Fibroblast of lung (primary cell): Measurements from ENCODE around the gene TSTD2. TPM values are rescaled to one million over a fixed set of nuclear protein-coding genes. Genes with fewer than 3 reads are reported as not detected.

Experiments
- DNase-seq, 2 donors: peaks; one replicate each; pipeline versions ENCODE4 v3.0.0 to v3.0.0-alpha.2; 2010; ENCODE audit warnings: low read depth in 2 of 2
- H2AFZ ChIP-seq: 2 replicates; pipeline ENCODE4 v1.5.1; 2012; ENCODE audit warnings: low read length, control low read depth, inconsistent platforms
- H3K27ac ChIP-seq: 2 replicates; pipeline ENCODE4 v1.5.1; 2011; ENCODE audit warnings: low read length, control low read depth; ENCODE audit not compliant: insufficient read depth
- H3K27me3 ChIP-seq: 2 replicates; pipeline ENCODE4 v1.5.1; 2011; ENCODE audit warnings: mild to moderate bottlenecking, low read length; ENCODE audit not compliant: control insufficient read depth, insufficient read depth
- H3K36me3 ChIP-seq: 2 replicates; pipeline ENCODE4 v1.5.1; 2011; ENCODE audit warnings: low read length; ENCODE audit not compliant: control insufficient read depth, insufficient read depth
- H3K4me1 ChIP-seq: 2 replicates; pipeline ENCODE4 v1.5.1; 2011; ENCODE audit warnings: low read length; ENCODE audit not compliant: control insufficient read depth, insufficient read depth; ENCODE audit errors: extremely low read depth
- H3K4me2 ChIP-seq: 2 replicates; pipeline ENCODE4 v1.5.1; 2011; ENCODE audit warnings: low read length, control low read depth; ENCODE audit not compliant: insufficient read depth; ENCODE audit errors: extremely low read depth
- H3K4me3 ChIP-seq, 4 experiments: fragments of 200-600 bp in 1 of 4; sonication (generic) in 1 of 4; replicated peaks in 1 of 4; 2 replicates each; pipeline ENCODE4 v1.5.1; 2011 to 2016; ENCODE audit warnings: low read length in 4 of 4, low read depth in 3 of 4, mild to moderate bottlenecking in 3 of 4, control low read depth in 2 of 4, inconsistent platforms in 1 of 4, mixed read lengths in 1 of 4; ENCODE audit not compliant: insufficient read depth in 1 of 4; ENCODE audit errors: control extremely low read depth in 1 of 4
- H3K79me2 ChIP-seq: 2 replicates; pipeline ENCODE4 v1.5.1; 2012; ENCODE audit warnings: mild to moderate bottlenecking, low read length, inconsistent platforms; ENCODE audit not compliant: control insufficient read depth, insufficient read depth
- H3K9ac ChIP-seq: 2 replicates; pipeline ENCODE4 v1.5.1; 2011; ENCODE audit warnings: mild to moderate bottlenecking, low read length, control low read depth; ENCODE audit not compliant: insufficient read depth
- H3K9me3 ChIP-seq: 2 replicates; pipeline ENCODE4 v1.5.1; 2012; ENCODE audit warnings: low read depth, low read length; ENCODE audit not compliant: control insufficient read depth, insufficient read depth
- H4K20me1 ChIP-seq: 2 replicates; pipeline ENCODE4 v1.5.1; 2011; ENCODE audit warnings: low read length; ENCODE audit not compliant: control insufficient read depth, insufficient read depth; ENCODE audit errors: extremely low read depth
- EZH2 ChIP-seq: IDR thresholded peaks from 2 replicates; pipeline ENCODE4 v1.5.1; 2012; ENCODE audit warnings: low read length, control low read depth, mild to moderate bottlenecking; ENCODE audit errors: missing control alignments
- polyA plus RNA-seq, 2 donors: library from polyadenylated mRNA; depleted of rRNA in 1 of 2; stranded (reverse) in 1 of 2; unstranded in 1 of 2; fragments of >200 nt; gene quantifications; 2 replicates each; pipeline ENCODE4 v1.2.1, GENCODE V29; 2011 to 2012; ENCODE audit warnings: missing spikeins in 1 of 2
- total RNA-seq: library from RNA; depleted of rRNA; stranded (reverse); fragments of >200 nt; gene quantifications from 2 replicates; pipeline ENCODE4 v1.2.1, GENCODE V29; 2014
- TF ChIP-seq, protein P1 (sequence below), 2 donors: IDR thresholded peaks in 1 of 2; conservative IDR thresholded peaks in 1 of 2; 1 replicate in 1 of 2; 2 replicates in 1 of 2; pipeline ENCODE4 v1.5.1; 2011 to 2012; ENCODE audit warnings: low read length in 2 of 2, control low read depth in 1 of 2, inconsistent platforms in 1 of 2, low read depth in 1 of 2, mild to moderate bottlenecking in 1 of 2

TSTD2 gene
- total and polyA plus RNA-seq, 2 donors (not counting 1 experiment from before 2014, with no cell fraction given) = 15.9 to 20.1 TPM

DNA sequence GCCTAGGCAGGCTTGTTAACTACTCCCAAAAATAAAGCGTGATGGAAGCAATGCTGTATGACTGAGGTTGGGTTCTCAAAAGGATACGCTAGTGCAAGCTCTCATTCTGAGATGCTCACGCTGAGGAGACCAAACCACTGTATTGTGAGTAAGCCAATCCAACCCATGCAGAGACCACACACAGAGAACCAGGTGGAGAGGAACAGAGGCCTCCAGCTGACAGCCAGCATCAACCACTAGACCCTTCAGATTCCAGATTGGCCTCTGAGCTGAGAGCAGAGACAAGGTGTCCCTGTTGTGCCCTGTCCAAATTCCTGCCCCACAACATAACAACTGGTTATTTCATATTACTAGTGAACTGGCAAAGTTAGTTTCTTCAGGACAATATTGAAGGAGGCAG is 4.5 kb downstream of the TSTD2 start:
- Histone ChIP-seq H3K9me3 (no peaks in the 10 kb centered on the region), H3K9ac (no peak overlapping the region), H3K4me3 (no peak overlapping the region), H3K36me3 (no peaks in the 10 kb centered on the region), H3K27ac (no peak overlapping the region), H3K79me2 (peaks cover 29% of the 10 kb centered on the region), H3K27me3 (no peaks in the 10 kb centered on the region), H4K20me1 (no peaks in the 10 kb centered on the region), H3K4me1 (peaks cover 6% of the 10 kb centered on the region), H2AFZ (no peak overlapping the region), H3K4me2 (no peak overlapping the region)
- TF ChIP-seq, protein P1, sequence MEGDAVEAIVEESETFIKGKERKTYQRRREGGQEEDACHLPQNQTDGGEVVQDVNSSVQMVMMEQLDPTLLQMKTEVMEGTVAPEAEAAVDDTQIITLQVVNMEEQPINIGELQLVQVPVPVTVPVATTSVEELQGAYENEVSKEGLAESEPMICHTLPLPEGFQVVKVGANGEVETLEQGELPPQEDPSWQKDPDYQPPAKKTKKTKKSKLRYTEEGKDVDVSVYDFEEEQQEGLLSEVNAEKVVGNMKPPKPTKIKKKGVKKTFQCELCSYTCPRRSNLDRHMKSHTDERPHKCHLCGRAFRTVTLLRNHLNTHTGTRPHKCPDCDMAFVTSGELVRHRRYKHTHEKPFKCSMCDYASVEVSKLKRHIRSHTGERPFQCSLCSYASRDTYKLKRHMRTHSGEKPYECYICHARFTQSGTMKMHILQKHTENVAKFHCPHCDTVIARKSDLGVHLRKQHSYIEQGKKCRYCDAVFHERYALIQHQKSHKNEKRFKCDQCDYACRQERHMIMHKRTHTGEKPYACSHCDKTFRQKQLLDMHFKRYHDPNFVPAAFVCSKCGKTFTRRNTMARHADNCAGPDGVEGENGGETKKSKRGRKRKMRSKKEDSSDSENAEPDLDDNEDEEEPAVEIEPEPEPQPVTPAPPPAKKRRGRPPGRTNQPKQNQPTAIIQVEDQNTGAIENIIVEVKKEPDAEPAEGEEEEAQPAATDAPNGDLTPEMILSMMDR (conservative IDR thresholded peaks at IDR 0.05 in 1 of 2, IDR thresholded peaks at IDR 0.05 in 1 of 2; ENCODE audit: low read depth in 1 of 2, low read length in 2 of 2) = no peak
- no peak for TF ChIP-seq EZH2
- DNase-seq = no peak

DNA sequence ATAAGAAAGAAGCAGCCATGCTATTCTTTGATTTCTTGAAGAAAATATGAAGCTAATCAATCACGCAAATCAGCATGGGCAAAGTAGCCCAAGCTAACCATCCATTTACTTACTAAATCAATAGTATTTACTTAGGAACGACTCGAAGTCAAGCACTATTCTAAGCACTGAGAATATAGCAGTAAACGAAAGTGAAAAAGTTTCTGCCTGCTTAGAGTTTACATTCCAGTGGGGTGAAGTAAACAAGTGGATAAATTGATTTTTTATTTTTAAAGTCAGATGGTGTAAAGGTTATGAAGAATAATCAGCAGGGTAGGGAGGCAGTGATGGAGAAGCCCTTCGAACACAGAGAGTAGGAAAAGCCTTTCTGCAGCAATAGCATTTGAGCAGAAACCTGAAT is 5.5 kb downstream of the TSTD2 start:
- Histone ChIP-seq H3K4me3 (peak overlapping the region in 2 of 4 experiments; percentile 0 to 45), H3K27ac (no peak overlapping the region), H3K27me3 (no peaks in the 10 kb centered on the region), H3K9ac (no peak overlapping the region), H3K4me1 (peaks cover 6% of the 10 kb centered on the region), H3K79me2 (peaks cover 29% of the 10 kb centered on the region), H3K9me3 (no peaks in the 10 kb centered on the region), H3K36me3 (no peaks in the 10 kb centered on the region), H2AFZ (peak overlapping the region; percentile 2), H4K20me1 (no peaks in the 10 kb centered on the region), H3K4me2 (peak overlapping the region; percentile 16)
- peak in 1 of 2 donors; percentile 35 for DNase-seq
- TF ChIP-seq, protein P1 (conservative IDR thresholded peaks at IDR 0.05 in 1 of 2, IDR thresholded peaks at IDR 0.05 in 1 of 2; ENCODE audit: low read depth in 1 of 2, low read length in 2 of 2) = no peak
- no peak for TF ChIP-seq EZH2

- no peak for DNase-seq
- Histone ChIP-seq H3K4me1 (peaks cover 2% of the 10 kb centered on the region), H3K9me3 (no peaks in the 10 kb centered on the region), H3K79me2 (peaks cover 14% of the 10 kb centered on the region), H2AFZ (no peak overlapping the region), H3K36me3 (no peaks in the 10 kb centered on the region), H3K9ac (no peak overlapping the region), H4K20me1 (no peaks in the 10 kb centered on the region), H3K27ac (no peak overlapping the region), H3K4me2 (no peak overlapping the region), H3K4me3 (no peak overlapping the region), H3K27me3 (no peaks in the 10 kb centered on the region)
- no peak for TF ChIP-seq EZH2
- TF ChIP-seq, protein P1 (conservative IDR thresholded peaks at IDR 0.05 in 1 of 2, IDR thresholded peaks at IDR 0.05 in 1 of 2; ENCODE audit: low read depth in 1 of 2, low read length in 2 of 2) = no peak
These were observed 7.5 kb downstream of the TSTD2 start for GRCh38 chr9:97625620-97626019.
